Neural progenitor cell (in vitro differentiated cells): ENCODE results near the gene MSI2. TPM values are rescaled to one million over a fixed set of nuclear protein-coding genes. Genes with fewer than 3 reads are reported as not detected.

Source experiments
- DNase-seq: peaks from one replicate; pipeline ENCODE4 v3.0.0-alpha.2; 2016; ENCODE audit warnings: low spot score
- H2AFZ ChIP-seq: fragments of 200-600 bp; sonication (generic); replicated peaks from 2 replicates; pipeline ENCODE4 v1.6.1; 2016; ENCODE audit warnings: antibody characterized with exemption
- H3F3A ChIP-seq: fragments of 200-600 bp; sonication (generic); 2 replicates; pipeline ENCODE4 v1.6.1; 2016; ENCODE audit warnings: antibody characterized with exemption, low read depth
- H3K27ac ChIP-seq: fragments of 200-600 bp; sonication (generic); 2 replicates; pipeline ENCODE4 v1.5.1; 2016; ENCODE audit warnings: mild to moderate bottlenecking
- H3K27me3 ChIP-seq: fragments of 200-600 bp; sonication (generic); 2 replicates; pipeline ENCODE4 v1.6.1; 2016; ENCODE audit warnings: mild to moderate bottlenecking, moderate library complexity
- H3K36me3 ChIP-seq: fragments of 200-600 bp; sonication (generic); 2 replicates; pipeline ENCODE4 v1.5.1; 2016
- H3K4me1 ChIP-seq: fragments of 200-600 bp; sonication (generic); 2 replicates; pipeline ENCODE4 v1.6.1; 2016; ENCODE audit warnings: mixed run types
- H3K4me2 ChIP-seq: fragments of 200-600 bp; sonication (generic); 2 replicates; pipeline ENCODE4 v1.6.1; 2016
- H3K4me3 ChIP-seq: fragments of 200-600 bp; sonication (generic); 2 replicates; pipeline ENCODE4 v1.5.1; 2016
- H3K79me2 ChIP-seq: fragments of 200-600 bp; sonication (generic); 2 replicates; pipeline ENCODE4 v1.6.1; 2016; ENCODE audit warnings: low read depth
- H3K9ac ChIP-seq: fragments of 200-600 bp; sonication (generic); 2 replicates; pipeline ENCODE4 v1.6.1; 2016
- H3K9me3 ChIP-seq: fragments of 200-600 bp; sonication (generic); 2 replicates; pipeline ENCODE4 v1.5.1; 2016; ENCODE audit warnings: low read depth
- H4K20me1 ChIP-seq: fragments of 200-600 bp; sonication (generic); 2 replicates; pipeline ENCODE4 v1.6.1; 2016; ENCODE audit warnings: low read depth
- H3K27ac Mint-ChIP-seq: 3 replicates; pipeline ENCODE4 v1.8.0; 2021; ENCODE audit warnings: mixed read lengths
- H3K27me3 Mint-ChIP-seq: 2 replicates; pipeline ENCODE4 v1.8.0; 2022; ENCODE audit warnings: low read depth, mild to moderate bottlenecking, inconsistent platforms, moderate library complexity, mixed read lengths; ENCODE audit not compliant: insufficient read depth
- H3K36me3 Mint-ChIP-seq: 3 replicates; pipeline ENCODE4 v1.8.0; 2021; ENCODE audit warnings: mixed read lengths
- H3K4me1 Mint-ChIP-seq: 3 replicates; pipeline ENCODE4 v1.8.0; 2021; ENCODE audit warnings: mixed read lengths
- H3K4me3 Mint-ChIP-seq: 3 replicates; pipeline ENCODE4 v1.8.0; 2021; ENCODE audit warnings: mild to moderate bottlenecking, moderate library complexity, mixed read lengths
- H3K9me3 Mint-ChIP-seq: 3 replicates; pipeline ENCODE4 v1.8.0; 2020; ENCODE audit warnings: mixed read lengths
- EZH2 ChIP-seq: fragments of 200-600 bp; sonication (generic); IDR thresholded peaks from 2 replicates; pipeline ENCODE4 v1.6.1; 2017; ENCODE audit warnings: antibody characterized with exemption, mild to moderate bottlenecking, moderate library complexity
- EZH2phosphoT487 ChIP-seq: fragments of 200-600 bp; sonication (generic); IDR thresholded peaks from 2 replicates; pipeline ENCODE4 v1.6.1; 2017; ENCODE audit warnings: antibody characterized with exemption
- total RNA-seq: library from RNA; depleted of rRNA; stranded (reverse); fragments of >200 nt; gene quantifications from 2 replicates; pipeline ENCODE4 v1.2.3, GENCODE V29; 2015; ENCODE audit warnings: low replicate concordance
- TF ChIP-seq, protein P1 (sequence below): fragments of 200-600 bp; sonication (generic); IDR thresholded peaks from 2 replicates; pipeline ENCODE4 v1.5.1; 2017; ENCODE audit warnings: antibody characterized with exemption, mild to moderate bottlenecking

The MSI2 gene
- total RNA-seq, 1 donor from 2014 or later: 96.9 TPM

DNA sequence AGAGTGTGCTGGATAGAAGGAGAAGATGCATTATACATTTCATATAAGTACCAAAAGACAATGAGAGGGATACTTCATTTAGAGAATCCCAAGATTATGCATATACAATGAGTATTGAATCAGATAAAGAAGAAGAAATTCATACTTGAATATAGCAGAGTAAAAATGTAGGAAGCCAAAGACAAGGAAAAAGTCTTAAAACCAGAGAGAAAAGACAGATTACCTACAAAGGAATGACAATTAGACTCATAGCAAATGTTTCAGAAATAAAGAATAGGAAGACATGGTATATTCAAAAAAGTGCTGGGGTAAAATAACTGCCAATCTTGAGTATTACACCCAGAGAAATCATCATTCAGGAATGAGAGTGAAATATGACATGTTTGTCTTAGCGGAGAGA, 6.8 kb upstream of the MSI2 start:
- Histone ChIP-seq H2AFZ (no peak overlapping the region), H4K20me1 (peaks cover 2% of the 10 kb centered on the region)
- no peak overlapping the region for H3K27ac Mint-ChIP-seq

DNA sequence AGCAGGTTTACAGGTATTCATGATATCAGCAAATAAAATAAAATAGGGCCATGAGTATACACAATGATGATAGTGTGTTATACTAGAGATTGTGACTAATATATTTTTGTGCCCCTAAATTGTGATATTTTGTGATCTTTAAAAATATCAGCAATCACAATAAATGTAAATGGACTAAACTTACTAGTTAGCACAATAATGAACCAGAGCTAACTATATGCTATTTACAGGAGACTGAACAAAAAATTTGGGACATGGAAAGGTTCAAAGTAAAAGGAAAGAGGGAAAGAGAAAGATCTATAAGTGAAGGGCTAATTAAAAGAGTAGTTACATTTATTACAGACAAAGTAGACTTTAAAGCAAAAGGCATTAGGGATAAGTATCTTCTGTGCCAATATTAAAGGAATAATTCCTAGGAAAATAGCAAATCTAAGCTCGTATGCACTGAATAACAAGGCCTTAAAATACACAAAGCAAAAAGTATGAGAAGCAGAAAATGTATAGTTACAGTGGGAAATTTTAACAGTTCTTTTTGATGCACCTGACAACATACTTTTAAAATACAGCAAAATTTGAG, 5.0 kb upstream of the MSI2 start:
- no peak overlapping the region for H3K27ac Mint-ChIP-seq
- H3K36me3 Mint-ChIP-seq: peaks cover 2% of the 10 kb centered on the region
- peaks cover 16% of the 10 kb centered on the region for H3K4me1 Mint-ChIP-seq
- H3K4me3 Mint-ChIP-seq: no peak overlapping the region
- peaks cover 10% of the 10 kb centered on the region for H3K27me3 ChIP-seq
- H4K20me1 ChIP-seq: peaks cover 3% of the 10 kb centered on the region
- no peaks in the 10 kb centered on the region for H3K27me3 Mint-ChIP-seq
- no peak overlapping the region for H3K27ac ChIP-seq
- H3K4me3 ChIP-seq: no peak overlapping the region
- H3K4me2 ChIP-seq: no peak overlapping the region
- H3F3A ChIP-seq: peaks cover 31% of the 10 kb centered on the region
- H2AFZ ChIP-seq: no peak overlapping the region
- peaks cover 9% of the 10 kb centered on the region for H3K4me1 ChIP-seq
- DNase-seq: no peak
- TF ChIP-seq EZH2 (no peak), EZH2phosphoT487 (no peak)
- TF ChIP-seq, protein P1, sequence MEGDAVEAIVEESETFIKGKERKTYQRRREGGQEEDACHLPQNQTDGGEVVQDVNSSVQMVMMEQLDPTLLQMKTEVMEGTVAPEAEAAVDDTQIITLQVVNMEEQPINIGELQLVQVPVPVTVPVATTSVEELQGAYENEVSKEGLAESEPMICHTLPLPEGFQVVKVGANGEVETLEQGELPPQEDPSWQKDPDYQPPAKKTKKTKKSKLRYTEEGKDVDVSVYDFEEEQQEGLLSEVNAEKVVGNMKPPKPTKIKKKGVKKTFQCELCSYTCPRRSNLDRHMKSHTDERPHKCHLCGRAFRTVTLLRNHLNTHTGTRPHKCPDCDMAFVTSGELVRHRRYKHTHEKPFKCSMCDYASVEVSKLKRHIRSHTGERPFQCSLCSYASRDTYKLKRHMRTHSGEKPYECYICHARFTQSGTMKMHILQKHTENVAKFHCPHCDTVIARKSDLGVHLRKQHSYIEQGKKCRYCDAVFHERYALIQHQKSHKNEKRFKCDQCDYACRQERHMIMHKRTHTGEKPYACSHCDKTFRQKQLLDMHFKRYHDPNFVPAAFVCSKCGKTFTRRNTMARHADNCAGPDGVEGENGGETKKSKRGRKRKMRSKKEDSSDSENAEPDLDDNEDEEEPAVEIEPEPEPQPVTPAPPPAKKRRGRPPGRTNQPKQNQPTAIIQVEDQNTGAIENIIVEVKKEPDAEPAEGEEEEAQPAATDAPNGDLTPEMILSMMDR: no peak
- H3K9me3 ChIP-seq: peaks cover 22% of the 10 kb centered on the region
- H3K79me2 ChIP-seq: no peaks in the 10 kb centered on the region
- peaks cover 12% of the 10 kb centered on the region for H3K36me3 ChIP-seq
- no peak overlapping the region for H3K9ac ChIP-seq
- H3K9me3 Mint-ChIP-seq: peaks cover 38% of the 10 kb centered on the region

More for the DNA sequence above, 6.8 kb upstream of the MSI2 start:
- no peak overlapping the region for H3K27ac ChIP-seq
- H3K36me3 ChIP-seq: peaks cover 12% of the 10 kb centered on the region
- DNase-seq: no peak
- peaks cover 4% of the 10 kb centered on the region for H3K4me1 Mint-ChIP-seq
- no peak overlapping the region for H3K9ac ChIP-seq
- peaks cover 22% of the 10 kb centered on the region for H3K9me3 ChIP-seq
- H3K4me1 ChIP-seq: peaks cover 6% of the 10 kb centered on the region
- H3K9me3 Mint-ChIP-seq: peaks cover 38% of the 10 kb centered on the region
- H3K27me3 Mint-ChIP-seq: no peaks in the 10 kb centered on the region
- H3K4me3 Mint-ChIP-seq: no peak overlapping the region
- H3K36me3 Mint-ChIP-seq: peaks cover 2% of the 10 kb centered on the region
- TF ChIP-seq EZH2phosphoT487: no peak
- TF ChIP-seq EZH2: no peak
- TF ChIP-seq, protein P1: no peak
- no peak overlapping the region for H3K4me2 ChIP-seq
- H3K4me3 ChIP-seq: no peak overlapping the region
- H3F3A ChIP-seq: peaks cover 14% of the 10 kb centered on the region
- H3K79me2 ChIP-seq: no peaks in the 10 kb centered on the region
- no peaks in the 10 kb centered on the region for H3K27me3 ChIP-seq

DNA sequence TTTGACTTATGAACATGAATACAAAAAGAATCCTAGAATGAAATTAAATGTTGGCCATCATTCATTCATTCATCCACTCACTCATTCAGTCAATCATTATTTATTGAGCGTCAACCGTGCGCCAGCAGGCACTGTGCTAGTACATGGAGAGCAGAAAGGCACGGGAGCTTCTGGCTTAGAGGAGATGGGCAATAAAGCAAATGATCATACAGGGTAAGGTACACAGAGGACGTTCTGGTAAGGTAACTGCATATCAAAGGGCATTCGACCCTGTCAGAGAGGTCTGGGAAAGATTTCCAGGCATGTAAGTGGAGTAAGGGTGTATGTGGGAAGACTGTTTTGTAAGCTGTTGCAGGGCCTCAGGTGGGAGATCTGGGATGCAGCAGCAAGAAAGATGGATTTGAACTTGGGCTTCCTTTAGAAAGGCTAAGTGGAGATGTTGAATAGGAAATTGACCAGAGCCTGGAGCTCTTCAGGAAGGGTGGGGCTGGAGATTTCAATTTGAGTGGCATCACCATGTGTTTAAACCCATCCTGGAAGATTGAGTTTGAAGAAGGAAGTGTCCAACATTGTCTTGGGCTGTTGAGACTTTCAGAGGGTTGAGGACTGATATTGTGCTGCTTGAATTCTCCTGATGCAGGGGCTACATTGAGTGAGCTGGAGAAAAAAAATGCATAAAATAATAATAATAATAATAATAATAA, 2.8 kb upstream of the MSI2 start:
- H3K27me3 Mint-ChIP-seq: no peaks in the 10 kb centered on the region
- peaks cover 20% of the 10 kb centered on the region for H3K4me1 Mint-ChIP-seq
- H4K20me1 ChIP-seq: peaks cover 8% of the 10 kb centered on the region
- no peak for TF ChIP-seq EZH2phosphoT487
- TF ChIP-seq, protein P1: no peak
- TF ChIP-seq EZH2: no peak
- no peak overlapping the region for H3K4me3 ChIP-seq
- no peak overlapping the region for H3K27ac ChIP-seq
- peaks cover 9% of the 10 kb centered on the region for H3K4me1 ChIP-seq
- no peak overlapping the region for H3K9ac ChIP-seq
- peaks cover 22% of the 10 kb centered on the region for H3K9me3 ChIP-seq
- peaks cover 25% of the 10 kb centered on the region for H3K9me3 Mint-ChIP-seq
- peaks cover 12% of the 10 kb centered on the region for H3K36me3 ChIP-seq
- peaks cover 4% of the 10 kb centered on the region for H3K36me3 Mint-ChIP-seq
- no peak for DNase-seq
- no peak overlapping the region for H3K4me3 Mint-ChIP-seq
- H3F3A ChIP-seq: peaks cover 44% of the 10 kb centered on the region
- H3K27ac Mint-ChIP-seq: no peak overlapping the region
- no peak overlapping the region for H2AFZ ChIP-seq
- peaks cover 19% of the 10 kb centered on the region for H3K79me2 ChIP-seq
- peaks cover 10% of the 10 kb centered on the region for H3K27me3 ChIP-seq
- H3K4me2 ChIP-seq: no peak overlapping the region
